NCI-H526 (cell line): ENCODE measurements around the gene TSKU.
"Not testable (repeated sequence)": the region's sequence is repeated elsewhere in the genome, so short reads cannot be mapped to it uniquely, and the experiment has no call there.

Experiments used
- DNase-seq, 2 experiments: peaks; one replicate each; lab custom pipeline; 2025; lab: John Stamatoyannopoulos, UW

TSKU gene

GRCh38 chr11:76824980-76825725 lies 42.0 kb downstream of the TSKU start:
- no peak for DNase-seq

- DNase-seq = no peak
Observed at GRCh38 chr11:76825726-76826396, 42.7 kb downstream of the TSKU start.

GRCh38 chr11:76826508-76826907 lies 43.4 kb downstream of the TSKU start:
- not testable (repeated sequence) for DNase-seq

- DNase-seq = not testable (repeated sequence)
Observed at GRCh38 chr11:76827005-76827404, 43.8 kb downstream of the TSKU start.

GRCh38 chr11:76830639-76831327 lies 47.6 kb downstream of the TSKU start:
- no peak for DNase-seq

- no peak for DNase-seq
Observed at GRCh38 chr11:76831686-76832310, 48.6 kb downstream of the TSKU start.

GRCh38 chr11:76832361-76832760 lies 49.2 kb downstream of the TSKU start:
- no peak for DNase-seq

- no peak for DNase-seq
Observed at GRCh38 chr11:76834151-76834550, 51.0 kb downstream of the TSKU start.

- no peak for DNase-seq
Observed at GRCh38 chr11:76835036-76835435, 51.9 kb downstream of the TSKU start.

- no peak for DNase-seq
Observed at GRCh38 chr11:76835928-76836612, 52.9 kb downstream of the TSKU start.

GRCh38 chr11:76836613-76837291 lies 53.6 kb downstream of the TSKU start:
- no peak for DNase-seq

GRCh38 chr11:76837696-76838677 lies 54.8 kb downstream of the TSKU start:
- no peak for DNase-seq

- peak in 1 of 2 experiments; percentile 32 for DNase-seq
Observed at GRCh38 chr11:76838678-76839068, 55.5 kb downstream of the TSKU start.

- no peak for DNase-seq
Observed at GRCh38 chr11:76839311-76839710, 56.2 kb downstream of the TSKU start.

GRCh38 chr11:76841923-76842452 lies 58.8 kb downstream of the TSKU start:
- no peak for DNase-seq

GRCh38 chr11:76843907-76844306 lies 60.8 kb downstream of the TSKU start:
- DNase-seq = no peak

- DNase-seq = no peak
Observed at GRCh38 chr11:76844511-76844910, 61.4 kb downstream of the TSKU start.

- DNase-seq = no peak
Observed at GRCh38 chr11:76845069-76845468, 61.9 kb downstream of the TSKU start.

GRCh38 chr11:76846441-76846840 lies 63.3 kb downstream of the TSKU start:
- DNase-seq = no peak
